ENCODE results near the gene WASF2. TPM values are rescaled to one million over a fixed set of nuclear protein-coding genes. Genes with fewer than 3 reads are reported as not detected.

The WASF2 gene
- total and polyA plus RNA-seq, 2 of the 13 experiments (the other 11 are each of a cell fraction or from before 2014, with no cell fraction given), result 10.4 to 27.7 TPM

GRCh38 chr1:27392096-27392777 is 97.7 kb downstream of the WASF2 start, which contains the start of gene GPR3 (continued):
- TF ChIP-seq ZBED4 (CRISPR knock-in tag; IDR thresholded peaks at IDR 0.05; ENCODE audit: borderline replicate concordance) (no peak), TEAD2 (CRISPR knock-in tag; IDR thresholded peaks at IDR 0.05) (no peak), ZBTB8A (CRISPR knock-in tag; IDR thresholded peaks at IDR 0.05; ENCODE audit: borderline replicate concordance, low read depth) (no peak), ZEB1 (IDR thresholded peaks at IDR 0.05; ENCODE audit: insufficient replicate concordance, low read depth) (no peak), ZNF235 (CRISPR knock-in tag; IDR thresholded peaks at IDR 0.05; ENCODE audit: borderline replicate concordance) (no peak), ZZZ3 (CRISPR knock-in tag; IDR thresholded peaks at IDR 0.05; ENCODE audit: borderline replicate concordance) (no peak), ZNF616 (CRISPR knock-in tag; IDR thresholded peaks at IDR 0.05; ENCODE audit: low read depth) (no peak), ARNT2 (CRISPR knock-in tag; IDR thresholded peaks at IDR 0.05; ENCODE audit: low read depth) (peak; percentile 77; the same call in 1 of the 2 replicates), RBAK (CRISPR knock-in tag; IDR thresholded peaks at IDR 0.05) (no peak), ZNF891 (CRISPR knock-in tag; IDR thresholded peaks at IDR 0.05) (no peak), ZNF350 (CRISPR knock-in tag; IDR thresholded peaks at IDR 0.05; ENCODE audit: borderline replicate concordance, low read depth) (no peak; the same call in 1 of the 2 replicates), ZNF883 (CRISPR knock-in tag; IDR thresholded peaks at IDR 0.05; ENCODE audit: not compliant biosample characterization) (no peak), ZNF180 (CRISPR knock-in tag; IDR thresholded peaks at IDR 0.05; ENCODE audit: borderline replicate concordance, low read depth) (no peak), NR2F6 (IDR thresholded peaks at IDR 0.05) (no peak), NR2F6 (CRISPR knock-in tag; IDR thresholded peaks at IDR 0.05) (0 out of 2 replicates have a peak, but pooled peaks have one; percentile 10), ZC3H13 (CRISPR knock-in tag; IDR thresholded peaks at IDR 0.05) (no peak), RFXAP (CRISPR knock-in tag; IDR thresholded peaks at IDR 0.05; ENCODE audit: borderline replicate concordance) (peak; percentile 65; the same call in 1 of the 2 replicates), PITX1 (CRISPR knock-in tag; IDR thresholded peaks at IDR 0.05) (no peak)
- TF ChIP-seq, protein P1, sequence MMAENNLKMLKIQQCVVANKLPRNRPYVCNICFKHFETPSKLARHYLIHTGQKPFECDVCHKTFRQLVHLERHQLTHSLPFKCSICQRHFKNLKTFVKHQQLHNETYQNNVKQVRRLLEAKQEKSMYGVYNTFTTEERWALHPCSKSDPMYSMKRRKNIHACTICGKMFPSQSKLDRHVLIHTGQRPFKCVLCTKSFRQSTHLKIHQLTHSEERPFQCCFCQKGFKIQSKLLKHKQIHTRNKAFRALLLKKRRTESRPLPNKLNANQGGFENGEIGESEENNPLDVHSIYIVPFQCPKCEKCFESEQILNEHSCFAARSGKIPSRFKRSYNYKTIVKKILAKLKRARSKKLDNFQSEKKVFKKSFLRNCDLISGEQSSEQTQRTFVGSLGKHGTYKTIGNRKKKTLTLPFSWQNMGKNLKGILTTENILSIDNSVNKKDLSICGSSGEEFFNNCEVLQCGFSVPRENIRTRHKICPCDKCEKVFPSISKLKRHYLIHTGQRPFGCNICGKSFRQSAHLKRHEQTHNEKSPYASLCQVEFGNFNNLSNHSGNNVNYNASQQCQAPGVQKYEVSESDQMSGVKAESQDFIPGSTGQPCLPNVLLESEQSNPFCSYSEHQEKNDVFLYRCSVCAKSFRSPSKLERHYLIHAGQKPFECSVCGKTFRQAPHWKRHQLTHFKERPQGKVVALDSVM (CRISPR knock-in tag; IDR thresholded peaks at IDR 0.05), result no peak
- TF ChIP-seq, protein P2, sequence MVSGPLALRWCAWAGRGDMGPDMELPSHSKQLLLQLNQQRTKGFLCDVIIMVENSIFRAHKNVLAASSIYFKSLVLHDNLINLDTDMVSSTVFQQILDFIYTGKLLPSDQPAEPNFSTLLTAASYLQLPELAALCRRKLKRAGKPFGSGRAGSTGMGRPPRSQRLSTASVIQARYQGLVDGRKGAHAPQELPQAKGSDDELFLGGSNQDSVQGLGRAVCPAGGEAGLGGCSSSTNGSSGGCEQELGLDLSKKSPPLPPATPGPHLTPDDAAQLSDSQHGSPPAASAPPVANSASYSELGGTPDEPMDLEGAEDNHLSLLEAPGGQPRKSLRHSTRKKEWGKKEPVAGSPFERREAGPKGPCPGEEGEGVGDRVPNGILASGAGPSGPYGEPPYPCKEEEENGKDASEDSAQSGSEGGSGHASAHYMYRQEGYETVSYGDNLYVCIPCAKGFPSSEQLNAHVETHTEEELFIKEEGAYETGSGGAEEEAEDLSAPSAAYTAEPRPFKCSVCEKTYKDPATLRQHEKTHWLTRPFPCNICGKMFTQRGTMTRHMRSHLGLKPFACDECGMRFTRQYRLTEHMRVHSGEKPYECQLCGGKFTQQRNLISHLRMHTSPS (CRISPR knock-in tag; IDR thresholded peaks at IDR 0.05; ENCODE audit: low read depth), result no peak
- TF ChIP-seq, protein P3, sequence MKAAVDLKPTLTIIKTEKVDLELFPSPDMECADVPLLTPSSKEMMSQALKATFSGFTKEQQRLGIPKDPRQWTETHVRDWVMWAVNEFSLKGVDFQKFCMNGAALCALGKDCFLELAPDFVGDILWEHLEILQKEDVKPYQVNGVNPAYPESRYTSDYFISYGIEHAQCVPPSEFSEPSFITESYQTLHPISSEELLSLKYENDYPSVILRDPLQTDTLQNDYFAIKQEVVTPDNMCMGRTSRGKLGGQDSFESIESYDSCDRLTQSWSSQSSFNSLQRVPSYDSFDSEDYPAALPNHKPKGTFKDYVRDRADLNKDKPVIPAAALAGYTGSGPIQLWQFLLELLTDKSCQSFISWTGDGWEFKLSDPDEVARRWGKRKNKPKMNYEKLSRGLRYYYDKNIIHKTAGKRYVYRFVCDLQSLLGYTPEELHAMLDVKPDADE (CRISPR knock-in tag; IDR thresholded peaks at IDR 0.05), result no peak
